Ascending aorta (tissue), 2 donors: ENCODE results near the gene MME. TPM values are rescaled to one million over a fixed set of nuclear protein-coding genes. Genes with fewer than 3 reads are reported as not detected.

Source experiments
- DNase-seq, 2 donors: peaks; one replicate each; pipeline ENCODE4 v3.0.0-alpha.2; 2019; ENCODE audit warnings: low spot score in 2 of 2
- H3K27ac ChIP-seq, 2 donors: fragments of 200-600 bp; sonication (generic); one replicate each; pipeline ENCODE4 v1.5.1; 2016 to 2017; ENCODE audit warnings: mild to moderate bottlenecking in 1 of 2
- H3K27me3 ChIP-seq: fragments of 200-600 bp; sonication (generic); one replicate; pipeline ENCODE4 v1.5.1; 2017
- H3K36me3 ChIP-seq, 2 donors: fragments of 200-600 bp; sonication (generic); one replicate each; pipeline ENCODE4 v1.5.1; 2016
- H3K4me1 ChIP-seq, 2 donors: fragments of 200-600 bp; sonication (generic); one replicate each; pipeline ENCODE4 v1.5.1; 2016 to 2017; ENCODE audit warnings: mild to moderate bottlenecking in 1 of 2
- H3K4me3 ChIP-seq, 2 donors: fragments of 200-600 bp; sonication (generic); one replicate each; pipeline ENCODE4 v1.5.1; 2016 to 2017; ENCODE audit warnings: mild to moderate bottlenecking in 1 of 2
- H3K9me3 ChIP-seq, 2 donors: fragments of 200-600 bp; sonication (generic); one replicate each; pipeline ENCODE4 v1.5.1; 2016
- intact Hi-C: fragments of 100-400 bp; cut with DNase I; formaldehyde crosslinking; loops from one replicate; pipeline ENCODE4 v1.15.1; 2023
- total RNA-seq: library from RNA; depleted of rRNA; stranded (reverse); fragments of >200 nt; gene quantifications from one replicate; pipeline ENCODE4 v1.1.0, GENCODE V29; 2016
- TF ChIP-seq, protein P1 (sequence below), 3 experiments: fragments of 200-600 bp in 2 of 3; fragments of 450-650 bp in 1 of 3; sonication (generic) in 2 of 3; IDR thresholded peaks; one replicate each; pipeline ENCODE4 v1.5.1; 2016 to 2019; ENCODE audit warnings: antibody characterized with exemption in 3 of 3, mild to moderate bottlenecking in 1 of 3, moderate library complexity in 1 of 3

Gene MME
- total RNA-seq, 1 donor from 2014 or later: 1.5 TPM

DNA sequence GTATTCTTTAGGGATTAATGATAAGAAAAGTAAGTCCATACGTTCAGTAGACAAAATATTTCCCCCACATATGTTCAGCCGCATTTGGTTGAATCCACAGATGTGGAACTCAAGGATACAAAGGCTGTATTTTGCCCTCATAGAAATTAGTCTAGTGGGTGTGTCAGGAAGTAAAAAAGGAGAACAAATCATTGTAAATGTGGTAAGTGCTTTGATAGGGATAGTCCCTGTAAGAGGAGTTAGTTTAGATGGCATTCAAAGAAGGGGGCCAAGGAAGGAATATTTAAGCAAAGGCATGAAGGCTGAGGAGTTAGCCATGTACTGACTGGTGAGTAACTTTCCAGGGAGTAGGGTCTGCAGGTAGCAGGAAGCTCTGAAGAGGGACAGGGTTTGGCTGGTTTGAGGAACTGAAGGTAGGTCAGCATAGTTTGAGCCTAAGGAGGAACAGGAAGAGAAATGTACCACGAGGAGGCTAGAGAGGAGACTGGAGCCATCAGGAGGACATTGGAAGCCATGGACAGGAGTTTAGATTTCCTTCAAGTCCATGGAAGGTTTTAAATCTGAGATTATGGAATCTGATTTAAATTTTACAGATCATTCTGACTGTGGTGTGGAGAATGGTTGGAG lies 98.8 kb downstream of the MME start:
- H3K9me3 ChIP-seq: no peaks in the 10 kb centered on the region
- H3K36me3 ChIP-seq: no peaks in the 10 kb centered on the region
- intact Hi-C loops: no loop called here
- H3K27ac ChIP-seq: no peak overlapping the region
- no peaks in the 10 kb centered on the region for H3K27me3 ChIP-seq
- no peak overlapping the region for H3K4me3 ChIP-seq
- TF ChIP-seq, protein P1, sequence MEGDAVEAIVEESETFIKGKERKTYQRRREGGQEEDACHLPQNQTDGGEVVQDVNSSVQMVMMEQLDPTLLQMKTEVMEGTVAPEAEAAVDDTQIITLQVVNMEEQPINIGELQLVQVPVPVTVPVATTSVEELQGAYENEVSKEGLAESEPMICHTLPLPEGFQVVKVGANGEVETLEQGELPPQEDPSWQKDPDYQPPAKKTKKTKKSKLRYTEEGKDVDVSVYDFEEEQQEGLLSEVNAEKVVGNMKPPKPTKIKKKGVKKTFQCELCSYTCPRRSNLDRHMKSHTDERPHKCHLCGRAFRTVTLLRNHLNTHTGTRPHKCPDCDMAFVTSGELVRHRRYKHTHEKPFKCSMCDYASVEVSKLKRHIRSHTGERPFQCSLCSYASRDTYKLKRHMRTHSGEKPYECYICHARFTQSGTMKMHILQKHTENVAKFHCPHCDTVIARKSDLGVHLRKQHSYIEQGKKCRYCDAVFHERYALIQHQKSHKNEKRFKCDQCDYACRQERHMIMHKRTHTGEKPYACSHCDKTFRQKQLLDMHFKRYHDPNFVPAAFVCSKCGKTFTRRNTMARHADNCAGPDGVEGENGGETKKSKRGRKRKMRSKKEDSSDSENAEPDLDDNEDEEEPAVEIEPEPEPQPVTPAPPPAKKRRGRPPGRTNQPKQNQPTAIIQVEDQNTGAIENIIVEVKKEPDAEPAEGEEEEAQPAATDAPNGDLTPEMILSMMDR (IDR thresholded peaks at IDR 0.05): no peak
- no peaks in the 10 kb centered on the region for H3K4me1 ChIP-seq
- DNase-seq: no peak

DNA sequence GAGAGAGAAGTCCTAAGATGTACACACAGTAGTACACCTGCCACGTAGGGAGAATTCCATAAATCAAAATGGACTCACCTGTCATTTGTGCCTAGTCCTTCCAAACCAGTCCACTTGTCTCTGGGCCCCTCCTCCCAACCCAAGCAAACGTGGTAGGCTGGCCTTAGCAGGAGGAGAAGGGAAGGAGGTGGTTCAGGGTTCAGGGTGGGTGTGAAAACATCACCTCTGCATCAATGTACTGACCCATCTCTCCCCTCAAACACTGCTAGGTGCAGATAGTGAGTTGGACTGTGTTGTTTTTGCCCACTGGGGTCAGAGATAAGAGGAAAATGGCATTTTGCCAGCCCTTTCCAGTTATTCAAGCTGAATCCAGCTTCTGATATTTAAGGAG lies 99.3 kb downstream of the MME start:
- Histone ChIP-seq H3K9me3 (no peaks in the 10 kb centered on the region), H3K4me3 (no peak overlapping the region), H3K4me1 (no peaks in the 10 kb centered on the region), H3K27ac (no peak overlapping the region), H3K27me3 (no peaks in the 10 kb centered on the region), H3K36me3 (no peaks in the 10 kb centered on the region)
- no peak for DNase-seq
- intact Hi-C loops: no loop called here
- TF ChIP-seq, protein P1 (IDR thresholded peaks at IDR 0.05): no peak

DNA sequence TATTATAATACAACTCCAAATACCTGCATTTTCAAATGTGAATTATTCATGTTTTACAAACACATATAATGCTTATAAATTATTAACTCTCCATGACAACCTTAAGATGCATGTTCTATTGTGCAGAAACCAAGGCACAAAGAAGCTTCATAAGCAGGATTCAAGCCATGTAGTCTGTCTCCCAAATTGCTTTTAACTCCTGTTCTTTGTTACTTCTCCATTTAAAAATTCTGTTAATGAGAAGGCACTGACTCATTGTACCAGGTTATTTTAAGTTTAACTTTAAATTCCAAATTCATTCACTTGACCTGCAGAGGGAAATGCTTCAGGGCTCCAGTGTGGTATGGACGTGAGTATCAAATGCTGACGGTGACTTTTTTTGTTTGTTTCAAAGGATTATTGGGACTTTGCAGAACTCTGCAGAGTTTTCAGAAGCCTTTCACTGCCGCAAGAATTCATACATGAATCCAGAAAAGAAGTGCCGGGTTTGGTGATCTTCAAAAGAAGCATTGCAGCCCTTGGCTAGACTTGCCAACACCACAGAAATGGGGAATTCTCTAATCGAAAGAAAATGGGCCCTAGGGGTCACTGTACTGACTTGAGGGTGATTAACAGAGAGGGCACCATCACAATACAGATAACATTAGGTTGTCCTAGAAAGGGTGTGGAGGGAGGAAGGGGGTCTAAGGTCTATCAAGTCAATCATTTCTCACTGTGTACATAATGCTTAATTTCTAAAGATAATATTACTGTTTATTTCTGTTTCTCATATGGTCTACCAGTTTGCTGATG lies 100.0 kb downstream of the MME start:
- intact Hi-C loops: no loop called here
- H3K27ac ChIP-seq: no peak overlapping the region
- H3K4me1 ChIP-seq: no peaks in the 10 kb centered on the region
- no peak for DNase-seq
- TF ChIP-seq, protein P1 (IDR thresholded peaks at IDR 0.05): no peak
- no peaks in the 10 kb centered on the region for H3K9me3 ChIP-seq
- no peaks in the 10 kb centered on the region for H3K36me3 ChIP-seq
- H3K4me3 ChIP-seq: no peak overlapping the region
- H3K27me3 ChIP-seq: no peaks in the 10 kb centered on the region

DNA sequence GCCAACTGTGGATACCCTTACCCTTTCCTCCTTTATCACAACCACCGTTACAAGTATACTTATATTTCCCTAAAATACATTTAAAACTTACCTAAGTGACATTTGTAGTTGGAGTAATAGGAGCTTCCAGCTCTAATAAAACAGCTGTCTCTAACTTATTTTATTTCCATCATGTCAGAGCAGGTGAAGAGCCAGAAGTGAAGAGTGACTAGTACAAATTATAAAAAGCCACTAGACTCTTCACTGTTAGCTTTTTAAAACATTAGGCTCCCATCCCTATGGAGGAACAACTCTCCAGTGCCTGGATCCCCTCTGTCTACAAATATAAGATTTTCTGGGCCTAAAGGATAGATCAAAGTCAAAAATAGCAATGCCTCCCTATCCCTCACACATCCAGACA lies 102.3 kb downstream of the MME start:
- no peak overlapping the region for H3K4me3 ChIP-seq
- TF ChIP-seq, protein P1 (IDR thresholded peaks at IDR 0.05): no peak
- no peaks in the 10 kb centered on the region for H3K9me3 ChIP-seq
- intact Hi-C loops: no loop called here
- no peak for DNase-seq
- no peaks in the 10 kb centered on the region for H3K4me1 ChIP-seq
- H3K27ac ChIP-seq: no peak overlapping the region
- no peaks in the 10 kb centered on the region for H3K36me3 ChIP-seq
- H3K27me3 ChIP-seq: no peaks in the 10 kb centered on the region

DNA sequence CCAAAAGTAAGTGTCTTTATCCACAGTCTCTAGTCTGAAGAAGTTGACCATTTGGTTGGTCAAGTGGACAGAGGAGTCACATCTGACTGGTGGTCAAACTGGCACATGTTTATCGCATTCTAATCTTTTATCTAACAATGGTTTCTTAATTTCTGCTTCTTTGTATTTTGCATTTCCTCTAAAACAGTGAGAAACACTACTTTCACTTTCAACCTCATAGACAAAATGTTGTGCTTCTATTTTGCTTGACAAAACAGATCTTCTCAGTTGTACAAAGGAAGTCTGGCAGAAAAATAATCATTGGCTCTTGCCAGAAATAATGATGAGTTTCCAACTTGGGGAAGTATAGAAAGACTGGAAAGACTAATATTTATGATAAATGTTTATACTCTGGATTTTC lies 103.9 kb downstream of the MME start:
- TF ChIP-seq, protein P1 (IDR thresholded peaks at IDR 0.05): no peak
- no peak for DNase-seq
- Histone ChIP-seq H3K27me3 (no peaks in the 10 kb centered on the region), H3K4me3 (no peak overlapping the region), H3K27ac (no peak overlapping the region), H3K36me3 (no peaks in the 10 kb centered on the region), H3K4me1 (no peaks in the 10 kb centered on the region), H3K9me3 (no peaks in the 10 kb centered on the region)
- intact Hi-C loops: no loop called here
